ENCODE results near the gene PACSIN1.
"Not testable (repeated sequence)": the region's sequence is repeated elsewhere in the genome, so short reads cannot be mapped to it uniquely, and the experiment has no call there.

The PACSIN1 gene

DNA sequence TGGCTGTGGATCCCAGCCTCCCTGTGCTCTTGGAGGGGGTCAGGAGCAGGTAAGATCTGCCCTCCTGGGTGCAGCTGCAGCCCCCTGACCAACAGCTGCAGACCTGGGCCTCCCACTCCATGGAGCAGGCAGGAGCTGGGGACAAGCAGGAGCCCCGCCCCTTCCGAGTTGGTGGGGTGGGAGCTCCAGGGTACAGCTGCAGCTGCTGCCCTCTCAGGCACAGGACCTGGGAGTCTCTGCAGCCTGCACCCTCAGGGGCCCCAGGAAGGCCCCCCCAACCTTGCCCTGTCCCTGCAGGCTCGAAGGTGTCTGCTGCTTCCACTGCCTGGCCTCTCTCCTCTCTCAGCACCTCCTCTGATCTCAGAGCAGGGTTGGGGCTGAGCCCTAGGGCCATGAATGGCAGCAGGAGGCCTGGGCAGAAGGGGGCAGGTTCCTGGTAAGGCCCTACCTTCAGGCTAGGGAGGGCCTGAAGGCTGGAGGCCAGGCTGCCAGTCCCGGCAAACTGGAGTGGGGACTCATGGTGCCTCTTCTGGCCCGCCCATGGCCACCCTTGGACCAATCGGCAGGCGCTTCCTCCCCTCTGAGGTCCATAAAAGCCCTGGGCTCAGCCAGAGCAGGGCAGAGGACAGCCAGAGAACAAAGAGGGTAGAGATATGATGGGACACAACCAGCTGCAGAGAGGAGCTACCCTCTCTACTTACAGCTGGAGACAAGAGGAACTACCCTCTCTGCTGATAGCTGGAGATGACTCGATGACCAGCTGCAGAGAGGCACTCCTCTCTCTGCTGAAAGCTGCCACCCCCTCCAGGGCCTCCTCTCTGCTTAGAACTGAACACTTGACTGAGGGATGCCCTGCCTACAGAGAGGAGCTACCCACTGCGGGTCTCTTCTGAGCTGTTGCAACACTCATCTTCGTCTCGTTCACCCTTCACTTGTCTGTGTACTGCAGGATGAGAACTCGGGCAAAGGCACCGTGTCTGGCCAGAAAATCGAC is 7.8 kb upstream of the PACSIN1 start:
- DNase-seq: no peak

GRCh38 chr6:34459899-34460593 is 5.8 kb upstream of the PACSIN1 start:
- DNase-seq: no peak

DNA sequence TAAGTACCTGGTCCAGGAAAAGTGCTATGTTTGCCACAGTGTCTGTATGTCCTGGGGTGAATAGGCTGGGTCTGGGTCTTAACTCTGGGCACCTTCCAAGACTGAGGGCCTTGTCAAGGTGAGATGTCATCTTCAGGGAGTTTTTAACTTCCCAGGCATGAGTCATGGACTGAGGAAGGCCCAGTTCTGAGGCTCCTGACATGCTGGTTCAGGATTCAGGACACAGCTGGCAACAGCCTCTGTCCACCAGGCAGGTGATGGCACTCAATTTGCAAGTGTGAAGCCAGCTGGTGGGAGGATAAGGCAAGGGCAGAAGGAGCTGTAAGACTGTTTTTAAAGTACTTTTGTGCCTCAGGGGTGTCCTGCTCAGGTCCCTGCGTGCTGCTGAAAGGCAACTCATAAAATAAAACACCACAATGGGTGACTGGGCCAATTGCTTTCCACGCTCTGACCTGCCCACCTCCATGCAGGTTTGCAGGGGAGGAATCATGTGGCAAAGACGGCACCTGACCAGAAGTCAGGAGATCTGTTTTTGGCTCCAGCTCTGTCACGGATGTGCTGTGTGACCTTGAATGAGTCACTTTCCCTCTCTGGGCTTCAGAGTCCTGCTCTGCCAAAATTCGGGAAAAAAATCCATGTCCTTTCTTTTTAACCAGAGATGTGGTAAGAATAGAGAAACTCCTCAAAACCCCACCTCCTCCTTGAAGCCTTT is 4.9 kb upstream of the PACSIN1 start:
- no peak for DNase-seq

- no peak for DNase-seq
Observed at GRCh38 chr6:34462010-34462409, 3.9 kb upstream of the PACSIN1 start.

DNA sequence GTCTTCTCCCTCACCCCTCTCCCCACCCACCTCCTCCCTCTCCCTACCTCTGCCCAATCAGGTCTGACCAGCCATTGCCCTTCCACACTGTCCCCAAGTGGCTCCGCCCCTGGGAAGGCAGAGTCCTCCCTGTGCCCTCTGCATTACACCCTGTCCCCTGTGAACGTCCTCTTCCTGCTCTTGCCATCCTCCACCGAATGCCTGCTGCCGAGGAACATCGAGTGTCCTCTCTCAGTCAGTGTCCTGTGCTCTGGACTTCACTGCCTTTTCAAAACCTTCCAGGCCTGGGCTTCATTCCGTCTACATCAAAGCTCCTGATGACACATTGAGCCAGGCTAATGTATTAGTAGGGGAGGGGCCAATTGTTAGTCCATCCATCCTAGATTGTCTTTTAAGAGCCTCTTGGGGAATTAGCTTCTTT is 3.3 kb upstream of the PACSIN1 start:
- no peak for DNase-seq

- no peak for DNase-seq
Observed at GRCh38 chr6:34463299-34463698, 2.6 kb upstream of the PACSIN1 start.

GRCh38 chr6:34463849-34464248 is 2.0 kb upstream of the PACSIN1 start:
- no peak for DNase-seq

DNA sequence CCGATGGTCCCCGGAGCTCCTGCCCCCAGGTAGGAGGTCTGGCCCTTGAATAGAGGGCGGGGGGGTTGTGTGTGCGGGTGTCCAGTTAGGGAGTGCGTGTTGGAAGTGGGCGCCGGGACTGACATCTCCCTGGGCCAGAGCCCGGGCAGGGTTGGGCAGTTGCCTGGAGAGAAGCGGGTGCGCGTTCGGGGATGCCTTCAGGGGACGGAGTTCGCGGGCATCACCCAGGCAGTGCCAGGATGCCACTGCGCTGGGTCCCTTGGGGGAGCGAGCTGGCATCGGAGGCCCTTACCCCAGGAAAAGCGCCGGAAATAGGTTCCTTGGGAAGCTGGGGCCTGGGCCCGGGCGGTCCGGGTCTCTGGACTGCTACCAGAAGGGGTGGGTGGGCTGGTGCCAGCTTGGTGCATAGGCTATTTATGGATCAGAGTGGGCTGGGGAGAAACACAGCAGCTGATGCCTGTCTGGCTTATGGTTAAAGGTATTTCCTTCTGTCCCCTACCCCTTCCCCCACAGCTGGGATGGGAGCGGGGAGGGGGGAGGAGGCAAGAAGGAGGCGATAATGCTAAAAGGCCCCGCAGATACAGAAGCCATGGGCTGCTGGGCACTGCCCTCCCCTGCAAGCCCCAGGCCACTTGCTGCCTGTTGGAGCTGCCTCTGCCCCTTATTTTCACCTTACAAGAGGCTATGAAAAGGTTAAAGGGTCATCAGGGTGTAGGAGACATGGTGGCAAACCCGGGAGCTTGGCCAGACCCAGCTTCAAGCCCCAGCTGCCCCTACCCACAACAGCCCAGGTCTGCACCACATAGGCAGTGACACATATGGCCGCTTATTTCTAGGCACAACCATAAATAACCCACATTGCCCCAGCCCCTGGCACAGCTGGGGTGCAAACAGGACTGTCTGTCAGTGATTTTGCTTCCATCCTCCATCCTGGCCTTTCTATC is 638 bp downstream of the PACSIN1 start:
- no peak for DNase-seq

DNA sequence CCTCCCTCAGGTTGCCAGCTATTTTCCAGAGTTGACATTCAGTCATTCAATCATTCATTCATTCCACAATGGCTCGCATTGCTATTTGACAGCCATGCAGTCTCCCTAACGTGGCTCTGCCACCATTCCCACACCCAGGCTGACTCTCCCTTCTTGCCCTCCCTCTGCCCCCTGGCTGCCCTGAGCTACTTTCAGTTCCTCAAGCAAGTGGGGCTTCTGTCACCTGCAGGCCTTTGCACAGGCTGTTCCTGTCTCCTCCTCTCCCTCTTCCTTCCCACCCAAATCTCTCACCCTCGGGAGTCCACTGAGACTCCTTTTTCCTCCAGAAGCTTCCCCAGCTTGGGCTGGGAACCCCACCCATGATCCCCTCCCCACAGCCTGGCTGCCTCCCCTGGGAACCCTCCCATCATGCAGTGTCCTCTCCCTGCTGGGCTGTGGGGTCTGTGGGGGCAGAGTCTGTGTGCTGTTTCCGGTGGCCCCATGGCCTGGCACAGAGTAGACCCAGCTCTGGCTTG is 2.6 kb downstream of the PACSIN1 start:
- no peak for DNase-seq

- DNase-seq: no peak
Observed at GRCh38 chr6:34469499-34469898, 3.6 kb downstream of the PACSIN1 start.

- DNase-seq: no peak
Observed at GRCh38 chr6:34472425-34472824, 6.5 kb downstream of the PACSIN1 start.

GRCh38 chr6:34473967-34474366 is 8.1 kb downstream of the PACSIN1 start:
- DNase-seq: no peak

DNA sequence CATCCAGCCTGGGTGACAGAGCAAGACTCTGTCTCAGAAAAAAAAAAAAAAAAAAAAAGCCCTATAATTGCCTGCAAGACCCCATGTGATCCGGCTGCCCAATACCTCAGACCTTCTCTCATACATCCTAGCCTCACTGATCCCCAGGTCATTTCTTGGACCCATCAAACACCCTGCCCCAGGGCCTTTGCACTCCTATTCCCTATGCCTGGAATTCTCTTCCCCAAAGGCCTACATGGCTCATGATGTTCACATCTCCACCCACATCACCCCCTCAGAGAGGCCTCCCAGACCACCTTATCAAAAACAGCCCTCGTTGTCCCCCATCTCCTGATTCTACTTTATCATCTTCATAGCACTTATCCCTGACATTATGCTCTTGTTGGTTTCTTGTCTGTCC is 8.9 kb downstream of the PACSIN1 start:
- no peak for DNase-seq

DNA sequence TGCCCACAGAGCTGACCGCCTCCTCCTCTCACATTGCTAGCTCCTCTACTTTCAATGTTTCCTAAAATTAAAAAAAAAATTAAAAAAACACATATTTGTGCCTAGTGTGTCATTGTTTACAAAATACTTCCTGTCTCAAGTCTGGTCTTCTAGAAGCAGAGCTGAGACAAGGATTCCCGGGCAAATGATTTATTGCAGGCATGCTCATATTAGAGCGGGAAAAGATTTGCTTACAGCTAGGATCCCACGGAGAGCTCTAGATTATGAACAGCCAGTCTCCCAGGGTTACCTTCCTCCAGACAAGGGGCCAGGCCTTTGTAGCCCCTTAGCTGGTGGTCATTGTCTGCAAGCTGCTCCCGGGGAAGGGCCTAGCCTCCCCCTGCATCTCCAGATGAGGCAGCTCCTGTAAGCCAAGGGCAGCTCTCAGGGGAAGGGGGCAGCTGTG is 9.4 kb downstream of the PACSIN1 start:
- DNase-seq: no peak

DNA sequence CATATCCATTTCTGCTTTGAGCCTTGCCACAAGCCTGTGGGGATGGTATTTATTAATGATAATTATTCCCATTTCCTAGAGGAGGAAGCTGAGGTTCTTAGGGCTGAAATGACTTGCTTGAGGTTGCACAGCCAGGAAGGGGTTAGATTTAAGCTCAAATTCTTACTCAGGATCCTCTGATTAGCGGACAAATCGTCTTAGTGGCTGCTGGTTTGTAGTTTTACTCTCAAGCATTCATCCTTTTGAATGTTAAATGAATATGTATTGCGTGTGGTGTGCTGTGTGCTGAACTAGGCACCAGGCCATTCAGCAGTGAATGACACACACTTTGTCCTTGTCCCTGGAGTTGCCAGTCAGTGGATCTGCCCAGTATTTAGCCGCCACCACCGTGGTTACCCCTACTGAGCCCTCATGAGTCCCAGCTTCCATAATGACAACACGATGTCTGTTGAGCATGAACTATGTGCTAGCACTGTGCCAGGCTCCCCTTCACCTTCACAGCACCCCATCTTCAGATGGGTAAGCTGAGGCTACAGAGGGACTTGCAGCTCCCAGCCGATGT is 10.0 kb downstream of the PACSIN1 start:
- no peak for DNase-seq

DNA sequence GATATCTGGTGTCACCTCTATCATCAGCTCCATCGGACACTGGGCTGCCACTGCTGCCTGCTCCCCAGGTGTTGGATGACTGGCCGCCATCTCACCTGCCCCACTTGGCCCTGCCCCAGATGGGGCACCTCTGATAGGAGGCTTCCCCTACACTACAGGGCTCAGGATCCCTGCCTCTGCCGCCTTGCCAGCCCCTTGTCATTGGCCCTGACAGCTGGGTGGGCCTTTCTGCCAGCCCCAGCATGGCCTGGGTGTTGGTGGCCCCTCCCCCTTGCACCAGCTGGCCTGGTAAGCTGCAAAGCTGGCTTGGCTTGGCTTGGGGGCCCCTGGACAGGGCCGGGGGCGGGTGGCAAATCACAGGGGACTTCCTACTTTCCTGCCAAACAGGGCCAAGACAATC is 10.6 kb downstream of the PACSIN1 start:
- no peak for DNase-seq

GRCh38 chr6:34476921-34477320 is 11.0 kb downstream of the PACSIN1 start:
- no peak for DNase-seq

GRCh38 chr6:34478796-34479195 is 12.9 kb downstream of the PACSIN1 start:
- DNase-seq: no peak

DNA sequence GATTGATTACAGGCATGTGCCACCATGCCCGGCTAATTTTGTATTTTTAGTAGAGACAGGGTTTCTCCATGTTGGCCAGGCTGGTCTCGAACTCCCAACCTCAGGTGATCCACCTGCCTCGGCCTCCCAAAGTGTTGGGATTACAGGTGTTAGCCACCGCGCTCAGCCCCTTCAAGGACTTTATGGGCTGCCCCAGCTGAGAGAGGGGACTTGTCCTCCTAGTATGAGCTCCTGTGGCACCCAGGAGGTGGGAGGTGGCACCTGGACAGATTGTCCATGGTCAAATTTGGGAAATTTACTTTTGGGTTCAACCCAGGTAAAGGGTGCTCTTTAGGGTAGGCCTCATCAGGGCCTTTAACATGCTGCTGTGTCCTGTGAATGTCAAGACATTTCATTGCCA is 17.9 kb downstream of the PACSIN1 start:
- not testable (repeated sequence) for DNase-seq

DNA sequence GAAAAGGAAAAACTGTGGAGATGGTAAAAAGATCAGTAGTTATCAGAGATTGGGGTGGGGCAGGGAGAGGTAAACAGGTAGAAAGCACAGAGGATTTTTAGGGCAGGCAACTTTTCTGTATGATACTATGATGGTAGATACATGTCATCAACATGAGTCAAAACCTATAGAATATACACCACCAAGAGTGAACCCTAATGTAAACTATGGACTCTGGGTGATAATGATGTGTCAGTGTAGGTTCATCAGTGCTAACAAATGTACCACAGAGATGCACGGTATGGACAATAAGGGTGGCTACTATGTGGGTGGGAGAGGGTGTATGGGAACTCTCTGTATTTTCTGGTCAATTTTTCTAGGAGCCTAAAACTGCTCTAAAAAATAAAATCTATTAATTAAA is 18.5 kb downstream of the PACSIN1 start:
- no peak for DNase-seq

DNA sequence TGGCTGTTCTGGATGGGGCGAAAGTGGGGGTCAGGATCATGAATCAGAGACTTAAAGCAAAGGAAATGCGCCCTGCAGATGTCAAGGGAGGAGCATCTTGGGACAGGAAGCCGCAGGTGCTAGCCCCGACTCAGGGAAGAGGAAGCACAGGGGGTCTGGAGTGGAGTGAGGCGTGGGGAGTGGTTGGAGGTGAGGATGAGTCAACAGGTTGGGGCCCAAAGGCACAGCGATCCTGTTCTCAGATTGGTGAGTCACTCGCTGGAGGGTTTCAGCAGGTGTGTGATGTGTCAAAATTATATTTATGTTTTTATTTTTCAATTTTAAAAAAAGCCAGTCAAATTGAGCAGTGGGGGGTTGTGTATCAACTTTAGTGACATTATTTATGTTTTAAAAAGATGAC is 19.0 kb downstream of the PACSIN1 start:
- DNase-seq: no peak
